Measurements from ENCODE around the gene SLAIN1. TPM values are rescaled to one million over a fixed set of nuclear protein-coding genes. Genes with fewer than 3 reads are reported as not detected.

SLAIN1 gene
- total and polyA plus RNA-seq, 2 of the 13 experiments (the other 11 are each of a cell fraction or from before 2014, with no cell fraction given), result 1.2 to 4.5 TPM

DNA sequence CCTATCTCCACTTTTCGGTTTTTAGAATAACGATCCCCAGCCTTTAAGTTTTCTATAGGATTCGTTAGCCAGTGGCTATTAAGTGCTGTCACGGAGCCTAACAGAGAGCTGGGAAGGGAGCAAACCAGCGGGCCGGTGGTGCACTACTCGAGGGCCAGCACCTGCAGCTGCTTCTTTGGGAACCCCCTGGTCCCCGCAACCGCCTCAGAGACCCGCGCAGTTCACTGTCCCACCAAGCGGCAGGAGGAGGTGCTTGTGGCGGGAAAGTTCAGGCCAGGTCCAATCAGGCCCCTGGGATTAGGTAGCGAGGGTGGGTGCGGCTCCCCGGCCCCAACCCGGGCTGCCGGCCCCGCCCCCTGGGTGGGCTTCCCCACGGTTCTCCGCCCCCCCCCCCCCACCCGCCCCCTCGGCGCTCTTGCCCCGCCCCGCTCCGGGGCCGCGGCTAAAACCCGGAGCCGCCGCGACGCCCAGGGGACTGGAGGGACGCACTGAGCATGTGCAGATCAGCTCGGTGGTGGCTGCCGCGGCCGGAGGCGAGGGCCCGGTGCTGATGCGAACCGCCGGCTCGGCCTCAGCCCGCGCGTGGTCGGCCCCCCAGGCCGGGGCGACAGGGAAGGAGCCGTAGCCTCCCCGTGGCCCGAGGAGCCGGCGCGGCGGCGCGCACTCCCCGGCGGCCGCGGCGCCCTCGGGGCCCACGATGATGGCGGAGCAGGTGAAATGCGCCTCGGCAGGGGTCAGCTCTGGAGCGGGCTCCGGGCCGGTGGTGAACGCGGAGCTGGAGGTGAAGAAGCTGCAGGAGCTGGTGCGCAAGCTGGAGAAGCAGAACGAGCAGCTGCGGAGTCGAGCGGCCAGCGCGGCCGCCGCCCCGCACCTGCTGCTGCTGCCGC, at the start of gene SLAIN1 (continued):
- TF ChIP-seq, protein P1, sequence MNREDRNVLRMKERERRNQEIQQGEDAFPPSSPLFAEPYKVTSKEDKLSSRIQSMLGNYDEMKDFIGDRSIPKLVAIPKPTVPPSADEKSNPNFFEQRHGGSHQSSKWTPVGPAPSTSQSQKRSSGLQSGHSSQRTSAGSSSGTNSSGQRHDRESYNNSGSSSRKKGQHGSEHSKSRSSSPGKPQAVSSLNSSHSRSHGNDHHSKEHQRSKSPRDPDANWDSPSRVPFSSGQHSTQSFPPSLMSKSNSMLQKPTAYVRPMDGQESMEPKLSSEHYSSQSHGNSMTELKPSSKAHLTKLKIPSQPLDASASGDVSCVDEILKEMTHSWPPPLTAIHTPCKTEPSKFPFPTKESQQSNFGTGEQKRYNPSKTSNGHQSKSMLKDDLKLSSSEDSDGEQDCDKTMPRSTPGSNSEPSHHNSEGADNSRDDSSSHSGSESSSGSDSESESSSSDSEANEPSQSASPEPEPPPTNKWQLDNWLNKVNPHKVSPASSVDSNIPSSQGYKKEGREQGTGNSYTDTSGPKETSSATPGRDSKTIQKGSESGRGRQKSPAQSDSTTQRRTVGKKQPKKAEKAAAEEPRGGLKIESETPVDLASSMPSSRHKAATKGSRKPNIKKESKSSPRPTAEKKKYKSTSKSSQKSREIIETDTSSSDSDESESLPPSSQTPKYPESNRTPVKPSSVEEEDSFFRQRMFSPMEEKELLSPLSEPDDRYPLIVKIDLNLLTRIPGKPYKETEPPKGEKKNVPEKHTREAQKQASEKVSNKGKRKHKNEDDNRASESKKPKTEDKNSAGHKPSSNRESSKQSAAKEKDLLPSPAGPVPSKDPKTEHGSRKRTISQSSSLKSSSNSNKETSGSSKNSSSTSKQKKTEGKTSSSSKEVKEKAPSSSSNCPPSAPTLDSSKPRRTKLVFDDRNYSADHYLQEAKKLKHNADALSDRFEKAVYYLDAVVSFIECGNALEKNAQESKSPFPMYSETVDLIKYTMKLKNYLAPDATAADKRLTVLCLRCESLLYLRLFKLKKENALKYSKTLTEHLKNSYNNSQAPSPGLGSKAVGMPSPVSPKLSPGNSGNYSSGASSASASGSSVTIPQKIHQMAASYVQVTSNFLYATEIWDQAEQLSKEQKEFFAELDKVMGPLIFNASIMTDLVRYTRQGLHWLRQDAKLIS (CRISPR knock-in tag; IDR thresholded peaks at IDR 0.05), result no peak
- TF ChIP-seq ZNF160 (CRISPR knock-in tag; IDR thresholded peaks at IDR 0.05) (no peak), ZMYM3 (CRISPR knock-in tag; IDR thresholded peaks at IDR 0.05) (no peak), SMARCC2 (IDR thresholded peaks at IDR 0.05) (no peak), ZNF724P (CRISPR knock-in tag; IDR thresholded peaks at IDR 0.05; ENCODE audit: borderline replicate concordance) (0 out of 2 replicates have a peak, but pooled peaks have one; percentile 30), FOXJ3 (CRISPR knock-in tag; IDR thresholded peaks at IDR 0.05; ENCODE audit: borderline replicate concordance) (no peak), ZNF121 (CRISPR knock-in tag; IDR thresholded peaks at IDR 0.05) (no peak), MTF2 (CRISPR knock-in tag; IDR thresholded peaks at IDR 0.05; ENCODE audit: borderline replicate concordance) (no peak), MTA1 (CRISPR knock-in tag; IDR thresholded peaks at IDR 0.05; ENCODE audit: borderline replicate concordance) (no peak), ZNF256 (CRISPR knock-in tag; conservative IDR thresholded peaks at IDR 0.05) (no peak), MLLT10 (CRISPR knock-in tag; IDR thresholded peaks at IDR 0.05) (no peak), ZNF775 (CRISPR knock-in tag; IDR thresholded peaks at IDR 0.05; ENCODE audit: borderline replicate concordance) (no peak), GZF1 (CRISPR knock-in tag; IDR thresholded peaks at IDR 0.05) (no peak), ZNF225 (CRISPR knock-in tag; IDR thresholded peaks at IDR 0.05) (no peak), TGIF2 (CRISPR knock-in tag; IDR thresholded peaks at IDR 0.05) (no peak), SP1 (IDR thresholded peaks at IDR 0.05) (no peak), SP1 (CRISPR knock-in tag; IDR thresholded peaks at IDR 0.05) (no peak), SCMH1 (CRISPR knock-in tag; IDR thresholded peaks at IDR 0.05; ENCODE audit: borderline replicate concordance) (no peak), HMGA1 (CRISPR knock-in tag; conservative IDR thresholded peaks at IDR 0.05) (no peak), PCBP2 (optimal IDR thresholded peaks at IDR 0.05; ENCODE audit: low read depth, low read length, poor library complexity, severe bottlenecking) (no peak), MAZ (IDR thresholded peaks at IDR 0.05; ENCODE audit: borderline replicate concordance, low read depth, low read length) (no peak), MAZ (CRISPR knock-in tag; IDR thresholded peaks at IDR 0.05; ENCODE audit: low read depth) (no peak)
- TF ChIP-seq, protein P2, sequence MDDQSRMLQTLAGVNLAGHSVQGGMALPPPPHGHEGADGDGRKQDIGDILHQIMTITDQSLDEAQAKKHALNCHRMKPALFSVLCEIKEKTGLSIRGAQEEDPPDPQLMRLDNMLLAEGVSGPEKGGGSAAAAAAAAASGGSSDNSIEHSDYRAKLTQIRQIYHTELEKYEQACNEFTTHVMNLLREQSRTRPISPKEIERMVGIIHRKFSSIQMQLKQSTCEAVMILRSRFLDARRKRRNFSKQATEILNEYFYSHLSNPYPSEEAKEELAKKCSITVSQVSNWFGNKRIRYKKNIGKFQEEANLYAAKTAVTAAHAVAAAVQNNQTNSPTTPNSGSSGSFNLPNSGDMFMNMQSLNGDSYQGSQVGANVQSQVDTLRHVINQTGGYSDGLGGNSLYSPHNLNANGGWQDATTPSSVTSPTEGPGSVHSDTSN (CRISPR knock-in tag; IDR thresholded peaks at IDR 0.05; ENCODE audit: borderline replicate concordance), result no peak

Data from HepG2 (cell line).